HCT116 (cell line): ENCODE measurements around the gene COL9A2. TPM values are rescaled to one million over a fixed set of nuclear protein-coding genes. Genes with fewer than 3 reads are reported as not detected.

ENCODE experiments used
- ATAC-seq: fragments of 200-7000 bp; cut with Tn5 transposase; 2 replicates; pipeline ENCODE4 v1.9.1; 2020; ENCODE audit warnings: mild to moderate bottlenecking, moderate library complexity
- BruUV-seq: library from RNA; stranded (reverse); fragments of 400-500 nt; replicated peaks from 2 replicates; lab custom pipeline; 2021; lab: Mats Ljungman, UMichigan
- CTCF ChIA-PET: fragments of 300-600 bp; sonication (Branson Sonifier 250); formaldehyde crosslinking; loops from one replicate; lab custom pipeline; 2021; ENCODE audit warnings: antibody characterized with exemption; lab: Charles Lee
- POLR2A ChIA-PET: fragments of 300-600, 350-600 bp; sonication (Branson Sonifier 250); formaldehyde crosslinking; loops from one replicate; lab custom pipeline; 2021; ENCODE audit warnings: antibody characterized with exemption; lab: Charles Lee
- RAD21 ChIA-PET, 2 experiments: fragments of 300-600 bp; sonication (Branson Sonifier 250); formaldehyde crosslinking; loops; one replicate each; lab custom pipeline; 2023; ENCODE audit warnings: low total read pairs in 2 of 2; ENCODE audit not compliant: uncharacterized antibody in 2 of 2, unreplicated experiment in 2 of 2, low non-redundant PET in 1 of 2; lab: Charles Lee
- DNase-seq: peaks from one replicate; pipeline ENCODE4 v3.0.0-alpha.2; 2010; ENCODE audit warnings: low read depth, low spot score
- H2AFZ ChIP-seq: fragments of 200-600 bp; shearing (Covaris generic), sonication (generic); 2 replicates; pipeline ENCODE4 v1.6.1; 2017; ENCODE audit warnings: low read depth, mixed run types, mixed read lengths, antibody characterized with exemption, low read length; ENCODE audit not compliant: poor library complexity, severe bottlenecking
- H3K27ac ChIP-seq: 2 replicates; pipeline ENCODE4 v1.5.1; 2012; ENCODE audit warnings: low read depth, low read length
- H3K27me3 ChIP-seq: fragments of 200-600 bp; sonication (generic); 2 replicates; pipeline ENCODE4 v1.6.1; 2016; ENCODE audit warnings: mixed run types, low read length, mixed read lengths; ENCODE audit not compliant: insufficient read depth
- H3K36me3 ChIP-seq, 2 experiments: fragments of 200-500 bp in 1 of 2; fragments of 200-600 bp in 1 of 2; sonication (Bioruptor generic) in 1 of 2; sonication (generic) in 1 of 2; 2 replicates each; pipeline versions ENCODE4 v1.5.1 to v1.6.1; 2014 to 2016; ENCODE audit warnings: low read length in 2 of 2, inconsistent platforms in 1 of 2, mixed read lengths in 1 of 2, mixed run types in 1 of 2; ENCODE audit not compliant: insufficient read depth in 2 of 2, control insufficient read depth in 1 of 2
- H3K4me1 ChIP-seq, 2 experiments: fragments of 200-600 bp in 1 of 2; sonication (generic) in 1 of 2; 2 replicates each; pipeline versions ENCODE4 v1.5.1 to v1.6.1; 2012 to 2017; ENCODE audit warnings: low read length in 2 of 2, inconsistent platforms in 1 of 2, mild to moderate bottlenecking in 1 of 2, mixed read lengths in 1 of 2, mixed run types in 1 of 2, moderate library complexity in 1 of 2; ENCODE audit not compliant: insufficient read depth in 2 of 2, control insufficient read depth in 1 of 2
- H3K4me2 ChIP-seq: fragments of 200-600 bp; sonication (generic); 2 replicates; pipeline ENCODE4 v1.6.1; 2017; ENCODE audit warnings: mixed run types, low read length, mixed read lengths
- H3K4me3 ChIP-seq, 2 experiments: fragments of 200-600 bp in 1 of 2; sonication (generic) in 1 of 2; replicated peaks in 1 of 2; 2 replicates each; pipeline ENCODE4 v1.5.1; 2011 to 2016; ENCODE audit warnings: low read length in 2 of 2, control low read depth in 1 of 2, low read depth in 1 of 2, mild to moderate bottlenecking in 1 of 2, mixed read lengths in 1 of 2, mixed run types in 1 of 2
- H3K79me2 ChIP-seq: fragments of 200-600 bp; sonication (generic); 2 replicates; pipeline ENCODE4 v1.6.1; 2017; ENCODE audit warnings: mild to moderate bottlenecking, mixed run types, low read length, moderate library complexity, mixed read lengths; ENCODE audit not compliant: insufficient read depth
- H3K9ac ChIP-seq: fragments of 200-600 bp; sonication (generic); 2 replicates; pipeline ENCODE4 v1.6.1; 2016; ENCODE audit warnings: low read length, mixed read lengths
- H3K9me2 ChIP-seq: fragments of 200-600 bp; sonication (generic), shearing (Covaris generic); 2 replicates; pipeline ENCODE4 v1.6.1; 2017; ENCODE audit warnings: mixed run types, mild to moderate bottlenecking, moderate library complexity; ENCODE audit not compliant: insufficient read depth
- H3K9me3 ChIP-seq, 2 experiments: fragments of 200-500 bp in 1 of 2; fragments of 200-600 bp in 1 of 2; sonication (Bioruptor generic) in 1 of 2; sonication (generic) in 1 of 2; 2 replicates each; pipeline ENCODE4 v1.6.1; 2014 to 2017; ENCODE audit warnings: low read length in 2 of 2, mixed read lengths in 2 of 2, inconsistent platforms in 1 of 2, low read depth in 1 of 2, mild to moderate bottlenecking in 1 of 2, mixed run types in 1 of 2, moderate library complexity in 1 of 2; ENCODE audit not compliant: control insufficient read depth in 1 of 2, insufficient read depth in 1 of 2
- H4K20me1 ChIP-seq: fragments of 200-600 bp; sonication (generic), shearing (Covaris generic); 2 replicates; pipeline ENCODE4 v1.6.1; 2017; ENCODE audit warnings: mixed run types, mild to moderate bottlenecking, moderate library complexity; ENCODE audit not compliant: insufficient read depth
- ATF3 ChIP-seq: IDR thresholded peaks from 2 replicates; pipeline ENCODE4 v1.6.1; 2012
- CEBPB ChIP-seq: IDR thresholded peaks from 2 replicates; pipeline ENCODE4 v1.6.1; 2012; ENCODE audit warnings: low read depth
- CTCF ChIP-seq, 3 experiments: fragments of 200-600 bp in 1 of 3; sonication (generic) in 1 of 3; IDR thresholded peaks in 2 of 3; conservative IDR thresholded peaks in 1 of 3; 2 replicates each; pipeline ENCODE4 v1.5.1; 2012 to 2017; ENCODE audit warnings: low read depth in 2 of 3, low read length in 2 of 3, antibody characterized with exemption in 1 of 3, borderline replicate concordance in 1 of 3, control low read depth in 1 of 3, mild to moderate bottlenecking in 1 of 3, mixed read lengths in 1 of 3, mixed run types in 1 of 3, moderate library complexity in 1 of 3; ENCODE audit not compliant: insufficient read depth in 1 of 3
- ELF1 ChIP-seq: IDR thresholded peaks from 2 replicates; pipeline ENCODE4 v1.6.1; 2012; ENCODE audit warnings: low read depth, borderline replicate concordance
- EZH2 ChIP-seq: fragments of 200-600 bp; sonication (generic); IDR thresholded peaks from 2 replicates; pipeline ENCODE4 v1.6.1; 2017; ENCODE audit warnings: antibody characterized with exemption, mixed run types
- FOSL1 ChIP-seq: IDR thresholded peaks from 2 replicates; pipeline ENCODE4 v1.6.1; 2012; ENCODE audit warnings: low read depth
- JUND ChIP-seq: IDR thresholded peaks from 2 replicates; pipeline ENCODE4 v1.6.1; 2012
- MAX ChIP-seq: IDR thresholded peaks from 2 replicates; pipeline ENCODE4 v1.6.1; 2012
- POLR2A ChIP-seq: IDR thresholded peaks from 2 replicates; pipeline ENCODE4 v1.7.0; 2011; ENCODE audit warnings: borderline replicate concordance; ENCODE audit not compliant: insufficient read depth, insufficient read length; ENCODE audit errors: extremely low read depth
- POLR2AphosphoS5 ChIP-seq: IDR thresholded peaks from 2 replicates; pipeline ENCODE4 v1.6.1; 2011; ENCODE audit warnings: mild to moderate bottlenecking, low read depth, low read length, moderate library complexity
- RAD21 ChIP-seq: IDR thresholded peaks from 2 replicates; pipeline ENCODE4 v1.6.1; 2012; ENCODE audit warnings: low read depth, mild to moderate bottlenecking
- REST ChIP-seq: IDR thresholded peaks from 2 replicates; pipeline ENCODE4 v1.6.1; 2012; ENCODE audit warnings: low read depth
- SIN3A ChIP-seq: IDR thresholded peaks from 2 replicates; pipeline ENCODE4 v1.6.1; 2012; ENCODE audit warnings: low read depth
- SP1 ChIP-seq: IDR thresholded peaks from 2 replicates; pipeline ENCODE4 v1.6.1; 2012; ENCODE audit warnings: low read depth
- SRF ChIP-seq: IDR thresholded peaks from 2 replicates; pipeline ENCODE4 v1.6.1; 2012; ENCODE audit warnings: low read depth
- YY1 ChIP-seq: IDR thresholded peaks from 2 replicates; pipeline ENCODE4 v1.6.1; 2011; ENCODE audit warnings: low read length, low read depth, moderate library complexity, mild to moderate bottlenecking; ENCODE audit not compliant: insufficient replicate concordance; ENCODE audit errors: extremely low read depth
- ZFX ChIP-seq: fragments of 450-650 bp; IDR thresholded peaks from 2 replicates; pipeline ENCODE4 v1.6.1; 2017
- ZNF274 ChIP-seq: fragments of 200-500 bp; sonication (Bioruptor generic); IDR thresholded peaks from 2 replicates; pipeline ENCODE4 v1.6.1; 2014; ENCODE audit warnings: mild to moderate bottlenecking, low read depth, low read length, inconsistent platforms
- intact Hi-C: fragments of 100-400 bp; cut with micrococcal nuclease; formaldehyde crosslinking; loops from 2 replicates; pipeline ENCODE4 v1.10.0; 2022
- total RNA-seq: library from RNA; stranded (reverse); gene quantifications from one replicate; pipeline ENCODE4 v1.2.1, GENCODE V29; 2021; ENCODE audit not compliant: unreplicated experiment

Gene COL9A2
- total RNA-seq, 1 experiment from 2014 or later, result 2.4 TPM

GRCh38 chr1:40302475-40302874 is 14.6 kb downstream of the COL9A2 start:
- Histone ChIP-seq H3K4me3 (no peak overlapping the region), H3K27me3 (no peaks in the 10 kb centered on the region), H3K4me1 (peaks cover 16 to 21% of the 10 kb centered on the region in 2 experiments), H4K20me1 (no peaks in the 10 kb centered on the region), H3K27ac (no peak overlapping the region), H2AFZ (no peak overlapping the region), H3K36me3 (no peaks in the 10 kb centered on the region), H3K4me2 (no peak overlapping the region), H3K9ac (no peak overlapping the region)
- CTCF ChIA-PET, result no interaction called here
- no TSS peak for BruUV-seq
- DNase-seq (no peak), ATAC-seq (no peak)
- RAD21 ChIA-PET, result no interaction called here
- intact Hi-C loops, result no loop called here
- POLR2A ChIA-PET, result no interaction called here
- TF ChIP-seq YY1, result no peak
- TF ChIP-seq MAX, result no peak
- no peak for TF ChIP-seq ATF3
- TF ChIP-seq POLR2A, result no peak
- TF ChIP-seq ZFX, result no peak
- no peak for TF ChIP-seq RAD21
- TF ChIP-seq CEBPB, result no peak
- no peak for TF ChIP-seq FOSL1
- no peak for TF ChIP-seq POLR2AphosphoS5
- no peak for TF ChIP-seq JUND
- no peak for TF ChIP-seq ELF1
- TF ChIP-seq ZNF274, result no peak
- TF ChIP-seq SRF, result no peak
- TF ChIP-seq EZH2, result no peak
- TF ChIP-seq REST, result no peak
- no peak for TF ChIP-seq SP1
- no peak for TF ChIP-seq SIN3A
- no peak for TF ChIP-seq CTCF (IDR thresholded peaks at IDR 0.05 in 2 of 3, conservative IDR thresholded peaks at IDR 0.05 in 1 of 3; ENCODE audit: borderline replicate concordance in 1 of 3, insufficient read depth in 1 of 3, low read depth in 2 of 3, low read length in 2 of 3)
- TF ChIP-seq, all 23 proteins: peak for 0
- no peaks in the 10 kb centered on the region for H3K79me2 ChIP-seq
- H3K9me3 ChIP-seq, result no peaks in the 10 kb centered on the region
- no peaks in the 10 kb centered on the region for H3K9me2 ChIP-seq
